GM10266 (cell line): ENCODE measurements around the gene MYO1H.

ENCODE experiments used
- DNase-seq: peaks from one replicate; pipeline ENCODE4 v3.0.0; 2012; ENCODE audit errors: extremely low spot score
- TF ChIP-seq, protein P1 (sequence below): IDR thresholded peaks from 2 replicates; pipeline ENCODE4 v1.5.1; 2012; ENCODE audit warnings: mild to moderate bottlenecking, low read depth; ENCODE audit not compliant: control insufficient read depth, insufficient read depth; ENCODE audit errors: missing control alignments

Gene MYO1H

GRCh38 chr12:109330282-109331230 is 17.1 kb upstream of the MYO1H start:
- TF ChIP-seq, protein P1, sequence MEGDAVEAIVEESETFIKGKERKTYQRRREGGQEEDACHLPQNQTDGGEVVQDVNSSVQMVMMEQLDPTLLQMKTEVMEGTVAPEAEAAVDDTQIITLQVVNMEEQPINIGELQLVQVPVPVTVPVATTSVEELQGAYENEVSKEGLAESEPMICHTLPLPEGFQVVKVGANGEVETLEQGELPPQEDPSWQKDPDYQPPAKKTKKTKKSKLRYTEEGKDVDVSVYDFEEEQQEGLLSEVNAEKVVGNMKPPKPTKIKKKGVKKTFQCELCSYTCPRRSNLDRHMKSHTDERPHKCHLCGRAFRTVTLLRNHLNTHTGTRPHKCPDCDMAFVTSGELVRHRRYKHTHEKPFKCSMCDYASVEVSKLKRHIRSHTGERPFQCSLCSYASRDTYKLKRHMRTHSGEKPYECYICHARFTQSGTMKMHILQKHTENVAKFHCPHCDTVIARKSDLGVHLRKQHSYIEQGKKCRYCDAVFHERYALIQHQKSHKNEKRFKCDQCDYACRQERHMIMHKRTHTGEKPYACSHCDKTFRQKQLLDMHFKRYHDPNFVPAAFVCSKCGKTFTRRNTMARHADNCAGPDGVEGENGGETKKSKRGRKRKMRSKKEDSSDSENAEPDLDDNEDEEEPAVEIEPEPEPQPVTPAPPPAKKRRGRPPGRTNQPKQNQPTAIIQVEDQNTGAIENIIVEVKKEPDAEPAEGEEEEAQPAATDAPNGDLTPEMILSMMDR: no peak
- DNase-seq: no peak

GRCh38 chr12:109331301-109331952 is 16.3 kb upstream of the MYO1H start:
- no peak for DNase-seq
- TF ChIP-seq, protein P1: no peak

GRCh38 chr12:109334887-109335286 is 12.8 kb upstream of the MYO1H start:
- TF ChIP-seq, protein P1: no peak
- DNase-seq: no peak

DNA sequence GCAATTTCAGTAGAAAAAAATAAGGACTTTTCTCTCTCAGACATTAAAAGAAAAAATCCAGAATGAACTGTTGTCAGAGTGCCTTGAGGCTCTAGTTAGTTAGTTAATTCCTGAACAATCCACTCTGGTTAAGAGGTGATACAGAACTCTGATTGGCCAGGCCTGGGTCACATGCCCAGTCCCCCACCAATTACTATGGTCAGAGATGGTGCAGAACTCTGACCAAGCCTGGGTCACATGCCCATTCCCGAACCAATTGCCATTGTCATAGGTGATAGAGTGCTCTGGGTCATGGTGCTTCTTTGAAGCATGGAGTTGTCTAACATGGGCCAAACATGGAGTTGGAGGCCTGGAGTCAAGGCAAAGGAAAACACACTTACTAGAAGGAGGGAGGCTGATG is 11.1 kb upstream of the MYO1H start:
- no peak for DNase-seq
- TF ChIP-seq, protein P1: no peak

- no peak for DNase-seq
- TF ChIP-seq, protein P1: no peak
Observed at GRCh38 chr12:109343677-109344076, 4.0 kb upstream of the MYO1H start.

GRCh38 chr12:109345428-109345827 is 2.3 kb upstream of the MYO1H start:
- TF ChIP-seq, protein P1: no peak
- DNase-seq: no peak

DNA sequence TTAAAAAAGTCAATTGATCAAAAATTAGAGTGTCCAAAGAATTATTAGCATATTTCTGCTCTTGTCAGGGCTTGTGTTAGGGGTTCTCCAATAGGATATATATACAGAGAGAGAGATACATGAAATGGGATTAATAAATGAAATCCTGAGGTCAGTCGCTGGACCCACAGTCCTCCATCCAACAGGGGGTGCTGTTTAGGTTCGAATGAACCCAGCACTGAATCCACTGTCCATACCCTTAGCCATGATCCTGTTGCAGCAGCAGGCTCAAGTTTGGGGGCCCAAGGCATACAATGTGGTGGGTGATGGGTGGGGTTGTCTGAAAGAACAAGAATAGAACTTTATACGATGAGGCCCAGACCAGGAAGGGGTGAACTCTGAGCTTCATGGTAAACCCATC is 780 bp upstream of the MYO1H start:
- DNase-seq: no peak
- TF ChIP-seq, protein P1: peak; percentile 34
